A673 (cell line): ENCODE results near the gene TMEM14C. TPM values are rescaled to one million over a fixed set of nuclear protein-coding genes. Genes with fewer than 3 reads are reported as not detected.

Experiments
- BruUV-seq: library from RNA; stranded (reverse); fragments of 400-500 nt; replicated peaks from 2 replicates; lab custom pipeline; 2021; lab: Mats Ljungman, UMichigan
- CTCF ChIA-PET: fragments of 300-600 bp; sonication (Branson Sonifier 250); formaldehyde crosslinking; loops from one replicate; lab custom pipeline; 2022; ENCODE audit warnings: antibody characterized with exemption; lab: Charles Lee
- POLR2A ChIA-PET: fragments of 300-600 bp; sonication (Branson Sonifier 250); formaldehyde crosslinking; loops from one replicate; lab custom pipeline; 2022; ENCODE audit warnings: antibody characterized with exemption; ENCODE audit not compliant: low non-redundant PET; lab: Charles Lee
- DNase-seq: peaks from one replicate; pipeline ENCODE4 v3.0.0-alpha.2; 2015; ENCODE audit warnings: low spot score
- H3K27ac ChIP-seq: fragments of 200-600 bp; sonication (generic); 2 replicates; pipeline ENCODE4 v1.5.1; 2016; ENCODE audit warnings: mixed run types, low read depth, mild to moderate bottlenecking, mixed read lengths, antibody characterized with exemption, low read length; ENCODE audit not compliant: poor library complexity, severe bottlenecking
- H3K27me3 ChIP-seq: fragments of 200-600 bp; sonication (generic); replicated peaks from 2 replicates; pipeline ENCODE4 v1.6.1; 2017; ENCODE audit warnings: mixed run types, low read depth, mild to moderate bottlenecking, mixed read lengths, antibody characterized with exemption, low read length; ENCODE audit not compliant: insufficient read depth, poor library complexity
- H3K36me3 ChIP-seq: fragments of 200-600 bp; sonication (generic); 2 replicates; pipeline ENCODE4 v1.6.1; 2016; ENCODE audit warnings: mixed run types, mild to moderate bottlenecking, mixed read lengths, antibody characterized with exemption, low read length; ENCODE audit not compliant: insufficient read depth, poor library complexity, severe bottlenecking
- H3K4me1 ChIP-seq: fragments of 200-600 bp; sonication (generic); 2 replicates; pipeline ENCODE4 v1.6.1; 2017; ENCODE audit warnings: mixed run types, mild to moderate bottlenecking, mixed read lengths, antibody characterized with exemption, low read length; ENCODE audit not compliant: insufficient read depth, poor library complexity, severe bottlenecking
- H3K4me3 ChIP-seq: fragments of 200-600 bp; sonication (generic); 2 replicates; pipeline ENCODE4 v1.5.1; 2016; ENCODE audit warnings: low read depth, mixed run types, mild to moderate bottlenecking, mixed read lengths, low read length; ENCODE audit not compliant: poor library complexity, severe bottlenecking
- H3K9me3 ChIP-seq: fragments of 200-600 bp; sonication (generic); 2 replicates; pipeline ENCODE4 v1.6.1; 2016; ENCODE audit warnings: mixed run types, low read depth, mild to moderate bottlenecking, mixed read lengths, antibody characterized with exemption, low read length; ENCODE audit not compliant: poor library complexity, severe bottlenecking
- CTCF ChIP-seq: fragments of 300-800, 200-600 bp; sonication (generic); conservative IDR thresholded peaks from 2 replicates; pipeline ENCODE4 v1.5.1; 2017; ENCODE audit warnings: low read depth, mild to moderate bottlenecking, antibody characterized with exemption, low read length, moderate library complexity, mixed read lengths
- EZH2 ChIP-seq: fragments of 200-600 bp; sonication (generic); IDR thresholded peaks from 2 replicates; pipeline ENCODE4 v1.6.1; 2017; ENCODE audit warnings: borderline replicate concordance, low read depth, mild to moderate bottlenecking, mixed read lengths, antibody characterized with exemption, low read length; ENCODE audit not compliant: poor library complexity, severe bottlenecking
- intact Hi-C: fragments of 100-400 bp; cut with micrococcal nuclease; formaldehyde crosslinking; loops from one replicate; pipeline ENCODE4 v1.10.0; 2022; ENCODE audit not compliant: unreplicated experiment
- total RNA-seq: library from RNA; stranded (reverse); gene quantifications from 2 replicates; pipeline ENCODE4 v1.2.3, GENCODE V29; 2021

TMEM14C gene
- total RNA-seq, 1 experiment from 2014 or later: 68.3 TPM

GRCh38 chr6:10763006-10763405 is 40.1 kb downstream of the TMEM14C start:
- ChIA-PET CTCF (no interaction called here), POLR2A (no interaction called here)
- intact Hi-C loops: no loop called here
- Histone ChIP-seq H3K27me3 (no peaks in the 10 kb centered on the region), H3K4me1 (no peaks in the 10 kb centered on the region), H3K27ac (no peak overlapping the region), H3K4me3 (no peak overlapping the region), H3K36me3 (peaks cover 4% of the 10 kb centered on the region), H3K9me3 (no peaks in the 10 kb centered on the region)
- BruUV-seq: no TSS peak
- no peak for TF ChIP-seq EZH2
- TF ChIP-seq CTCF: no peak
- no peak for DNase-seq

- intact Hi-C loops: no loop called here
- ChIA-PET POLR2A (no interaction called here), CTCF (no interaction called here)
- Histone ChIP-seq H3K4me1 (no peaks in the 10 kb centered on the region), H3K27ac (no peak overlapping the region), H3K4me3 (no peak overlapping the region), H3K36me3 (no peaks in the 10 kb centered on the region), H3K27me3 (no peaks in the 10 kb centered on the region), H3K9me3 (no peaks in the 10 kb centered on the region)
- no TSS peak for BruUV-seq
- no peak for DNase-seq
- TF ChIP-seq EZH2 (no peak), CTCF (no peak)
Measured at GRCh38 chr6:10769419-10769818, 46.5 kb downstream of the TMEM14C start.

- CTCF ChIA-PET: no interaction called here
- TF ChIP-seq CTCF (no peak), EZH2 (no peak)
- BruUV-seq: no TSS peak
- no peaks in the 10 kb centered on the region for H3K9me3 ChIP-seq
- intact Hi-C loops: no loop called here
- H3K27ac ChIP-seq: no peak overlapping the region
- no peaks in the 10 kb centered on the region for H3K27me3 ChIP-seq
- H3K4me1 ChIP-seq: no peaks in the 10 kb centered on the region
- no peaks in the 10 kb centered on the region for H3K36me3 ChIP-seq
- H3K4me3 ChIP-seq: no peak overlapping the region
- no peak for DNase-seq
- POLR2A ChIA-PET: no interaction called here
Measured at GRCh38 chr6:10771371-10771894, 48.6 kb downstream of the TMEM14C start.
